A673 (cell line): ENCODE data around the gene PKN3. TPM values are rescaled to one million over a fixed set of nuclear protein-coding genes. Genes with fewer than 3 reads are reported as not detected.

Experiments
- BruUV-seq: library from RNA; stranded (reverse); fragments of 400-500 nt; replicated peaks from 2 replicates; lab custom pipeline; 2021; lab: Mats Ljungman, UMichigan
- CTCF ChIA-PET: fragments of 300-600 bp; sonication (Branson Sonifier 250); formaldehyde crosslinking; loops from one replicate; lab custom pipeline; 2022; ENCODE audit warnings: antibody characterized with exemption; lab: Charles Lee
- POLR2A ChIA-PET: fragments of 300-600 bp; sonication (Branson Sonifier 250); formaldehyde crosslinking; loops from one replicate; lab custom pipeline; 2022; ENCODE audit warnings: antibody characterized with exemption; ENCODE audit not compliant: low non-redundant PET; lab: Charles Lee
- DNase-seq: peaks from one replicate; pipeline ENCODE4 v3.0.0-alpha.2; 2015; ENCODE audit warnings: low spot score
- H3K27ac ChIP-seq: fragments of 200-600 bp; sonication (generic); 2 replicates; pipeline ENCODE4 v1.5.1; 2016; ENCODE audit warnings: mixed run types, low read depth, mild to moderate bottlenecking, mixed read lengths, antibody characterized with exemption, low read length; ENCODE audit not compliant: poor library complexity, severe bottlenecking
- H3K27me3 ChIP-seq: fragments of 200-600 bp; sonication (generic); replicated peaks from 2 replicates; pipeline ENCODE4 v1.6.1; 2017; ENCODE audit warnings: mixed run types, low read depth, mild to moderate bottlenecking, mixed read lengths, antibody characterized with exemption, low read length; ENCODE audit not compliant: insufficient read depth, poor library complexity
- H3K36me3 ChIP-seq: fragments of 200-600 bp; sonication (generic); 2 replicates; pipeline ENCODE4 v1.6.1; 2016; ENCODE audit warnings: mixed run types, mild to moderate bottlenecking, mixed read lengths, antibody characterized with exemption, low read length; ENCODE audit not compliant: insufficient read depth, poor library complexity, severe bottlenecking
- H3K4me1 ChIP-seq: fragments of 200-600 bp; sonication (generic); 2 replicates; pipeline ENCODE4 v1.6.1; 2017; ENCODE audit warnings: mixed run types, mild to moderate bottlenecking, mixed read lengths, antibody characterized with exemption, low read length; ENCODE audit not compliant: insufficient read depth, poor library complexity, severe bottlenecking
- H3K4me3 ChIP-seq: fragments of 200-600 bp; sonication (generic); 2 replicates; pipeline ENCODE4 v1.5.1; 2016; ENCODE audit warnings: low read depth, mixed run types, mild to moderate bottlenecking, mixed read lengths, low read length; ENCODE audit not compliant: poor library complexity, severe bottlenecking
- H3K9me3 ChIP-seq: fragments of 200-600 bp; sonication (generic); 2 replicates; pipeline ENCODE4 v1.6.1; 2016; ENCODE audit warnings: mixed run types, low read depth, mild to moderate bottlenecking, mixed read lengths, antibody characterized with exemption, low read length; ENCODE audit not compliant: poor library complexity, severe bottlenecking
- EZH2 ChIP-seq: fragments of 200-600 bp; sonication (generic); IDR thresholded peaks from 2 replicates; pipeline ENCODE4 v1.6.1; 2017; ENCODE audit warnings: borderline replicate concordance, low read depth, mild to moderate bottlenecking, mixed read lengths, antibody characterized with exemption, low read length; ENCODE audit not compliant: poor library complexity, severe bottlenecking
- intact Hi-C: fragments of 100-400 bp; cut with micrococcal nuclease; formaldehyde crosslinking; loops from one replicate; pipeline ENCODE4 v1.10.0; 2022; ENCODE audit not compliant: unreplicated experiment
- total RNA-seq: library from RNA; stranded (reverse); gene quantifications from 2 replicates; pipeline ENCODE4 v1.2.3, GENCODE V29; 2021
- TF ChIP-seq, protein P1 (sequence below): fragments of 300-800, 200-600 bp; sonication (generic); conservative IDR thresholded peaks from 2 replicates; pipeline ENCODE4 v1.5.1; 2017; ENCODE audit warnings: low read depth, mild to moderate bottlenecking, antibody characterized with exemption, low read length, moderate library complexity, mixed read lengths

Gene PKN3
- total RNA-seq, 1 experiment from 2014 or later, result 12.3 TPM

GRCh38 chr9:128704356-128704670 lies 2.0 kb downstream of the PKN3 start:
- CTCF ChIA-PET, result no interaction called here
- intact Hi-C loops, result loop anchor here (5.0 kb wide), 1 partner anchor 57 kb away; no protein-coding TSS in a partner anchor

GRCh38 chr9:128705051-128705965 lies 3.0 kb downstream of the PKN3 start:
- TF ChIP-seq EZH2, result no peak
- TF ChIP-seq, protein P1, sequence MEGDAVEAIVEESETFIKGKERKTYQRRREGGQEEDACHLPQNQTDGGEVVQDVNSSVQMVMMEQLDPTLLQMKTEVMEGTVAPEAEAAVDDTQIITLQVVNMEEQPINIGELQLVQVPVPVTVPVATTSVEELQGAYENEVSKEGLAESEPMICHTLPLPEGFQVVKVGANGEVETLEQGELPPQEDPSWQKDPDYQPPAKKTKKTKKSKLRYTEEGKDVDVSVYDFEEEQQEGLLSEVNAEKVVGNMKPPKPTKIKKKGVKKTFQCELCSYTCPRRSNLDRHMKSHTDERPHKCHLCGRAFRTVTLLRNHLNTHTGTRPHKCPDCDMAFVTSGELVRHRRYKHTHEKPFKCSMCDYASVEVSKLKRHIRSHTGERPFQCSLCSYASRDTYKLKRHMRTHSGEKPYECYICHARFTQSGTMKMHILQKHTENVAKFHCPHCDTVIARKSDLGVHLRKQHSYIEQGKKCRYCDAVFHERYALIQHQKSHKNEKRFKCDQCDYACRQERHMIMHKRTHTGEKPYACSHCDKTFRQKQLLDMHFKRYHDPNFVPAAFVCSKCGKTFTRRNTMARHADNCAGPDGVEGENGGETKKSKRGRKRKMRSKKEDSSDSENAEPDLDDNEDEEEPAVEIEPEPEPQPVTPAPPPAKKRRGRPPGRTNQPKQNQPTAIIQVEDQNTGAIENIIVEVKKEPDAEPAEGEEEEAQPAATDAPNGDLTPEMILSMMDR, result no peak
- Histone ChIP-seq H3K9me3 (no peaks in the 10 kb centered on the region), H3K27me3 (no peaks in the 10 kb centered on the region), H3K4me3 (no peak overlapping the region), H3K4me1 (peaks cover 5% of the 10 kb centered on the region), H3K36me3 (peaks cover 3% of the 10 kb centered on the region), H3K27ac (no peak overlapping the region)
- ChIA-PET CTCF (no interaction called here), POLR2A (no interaction called here)
- intact Hi-C loops, result no loop called here
- DNase-seq, result no peak
- BruUV-seq, result no TSS peak

More at GRCh38 chr9:128704356-128704670, 2.0 kb downstream of the PKN3 start:
- Histone ChIP-seq H3K4me1 (peaks cover 5% of the 10 kb centered on the region), H3K27ac (no peak overlapping the region), H3K4me3 (no peak overlapping the region), H3K9me3 (no peaks in the 10 kb centered on the region), H3K27me3 (no peaks in the 10 kb centered on the region), H3K36me3 (peaks cover 3% of the 10 kb centered on the region)
- no TSS peak for BruUV-seq
- DNase-seq, result no peak
- POLR2A ChIA-PET, result no interaction called here
- no peak for TF ChIP-seq EZH2
- TF ChIP-seq, protein P1, result no peak

GRCh38 chr9:128706045-128706444 lies 3.7 kb downstream of the PKN3 start:
- CTCF ChIA-PET, result interaction anchor here (0.5 kb wide), 1 partner anchor 178 kb away, joined by 4 read pairs; no protein-coding TSS in a partner anchor
- POLR2A ChIA-PET, result no interaction called here
- Histone ChIP-seq H3K27ac (no peak overlapping the region), H3K4me3 (no peak overlapping the region), H3K27me3 (no peaks in the 10 kb centered on the region), H3K36me3 (peaks cover 3% of the 10 kb centered on the region), H3K4me1 (peaks cover 5% of the 10 kb centered on the region), H3K9me3 (no peaks in the 10 kb centered on the region)
- intact Hi-C loops, result no loop called here
- no TSS peak for BruUV-seq
- no peak for DNase-seq
- TF ChIP-seq, protein P1, result no peak
- no peak for TF ChIP-seq EZH2
